ENCODE results near the gene RPS6KA3. TPM values are rescaled to one million over a fixed set of nuclear protein-coding genes. Genes with fewer than 3 reads are reported as not detected.

The RPS6KA3 gene
- polyA plus RNA-seq, 1 donor (not counting 4 experiments of a cell fraction or from before 2014, with no cell fraction given) = 32.1 TPM

DNA sequence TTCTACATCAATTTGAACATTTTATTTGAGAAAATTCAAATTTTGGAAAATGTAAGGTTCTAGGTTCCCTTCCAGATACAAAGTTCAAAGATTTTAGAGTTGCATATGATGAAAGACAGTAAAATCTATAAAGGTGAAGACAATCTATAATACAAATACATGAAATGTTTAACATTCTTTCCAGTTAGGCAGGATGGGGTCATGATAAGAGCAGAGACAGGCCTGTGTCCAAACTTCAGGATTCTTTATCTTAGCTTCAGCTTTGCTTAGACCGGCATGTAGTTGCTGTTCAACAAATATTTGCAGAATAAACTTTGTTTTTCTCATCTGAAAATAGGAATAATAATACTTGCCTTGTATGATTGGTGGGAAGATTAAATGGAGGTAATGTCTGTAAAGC, 4.5 kb upstream of the RPS6KA3 start:
- peaks cover 1% of the 10 kb centered on the region for H3K79me2 ChIP-seq (ENCODE audit: control insufficient read depth, insufficient read depth, low read length)
- H3K9ac ChIP-seq (ENCODE audit: control insufficient read depth, extremely low read depth, insufficient read depth, low read length) = no peak overlapping the region
- H3K27me3 ChIP-seq (ENCODE audit: control insufficient read depth, extremely low read depth, insufficient read depth, low read length) = no peaks in the 10 kb centered on the region
- no peak overlapping the region for H3K4me3 ChIP-seq (ENCODE audit: control insufficient read depth in 2 of 3, extremely low read depth in 1 of 3, insufficient read depth in 2 of 3, low read depth in 1 of 3, low read length in 3 of 3)
- H3K9me3 ChIP-seq (ENCODE audit: control insufficient read depth, low read depth, low read length) = no peaks in the 10 kb centered on the region
- H3K4me2 ChIP-seq (ENCODE audit: control insufficient read depth, extremely low read depth, insufficient read depth, low read depth, low read length) = no peak overlapping the region
- no peak for TF ChIP-seq EZH2 (IDR thresholded peaks at IDR 0.05; ENCODE audit: low read length)
- TF ChIP-seq, protein P1, sequence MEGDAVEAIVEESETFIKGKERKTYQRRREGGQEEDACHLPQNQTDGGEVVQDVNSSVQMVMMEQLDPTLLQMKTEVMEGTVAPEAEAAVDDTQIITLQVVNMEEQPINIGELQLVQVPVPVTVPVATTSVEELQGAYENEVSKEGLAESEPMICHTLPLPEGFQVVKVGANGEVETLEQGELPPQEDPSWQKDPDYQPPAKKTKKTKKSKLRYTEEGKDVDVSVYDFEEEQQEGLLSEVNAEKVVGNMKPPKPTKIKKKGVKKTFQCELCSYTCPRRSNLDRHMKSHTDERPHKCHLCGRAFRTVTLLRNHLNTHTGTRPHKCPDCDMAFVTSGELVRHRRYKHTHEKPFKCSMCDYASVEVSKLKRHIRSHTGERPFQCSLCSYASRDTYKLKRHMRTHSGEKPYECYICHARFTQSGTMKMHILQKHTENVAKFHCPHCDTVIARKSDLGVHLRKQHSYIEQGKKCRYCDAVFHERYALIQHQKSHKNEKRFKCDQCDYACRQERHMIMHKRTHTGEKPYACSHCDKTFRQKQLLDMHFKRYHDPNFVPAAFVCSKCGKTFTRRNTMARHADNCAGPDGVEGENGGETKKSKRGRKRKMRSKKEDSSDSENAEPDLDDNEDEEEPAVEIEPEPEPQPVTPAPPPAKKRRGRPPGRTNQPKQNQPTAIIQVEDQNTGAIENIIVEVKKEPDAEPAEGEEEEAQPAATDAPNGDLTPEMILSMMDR (optimal IDR thresholded peaks at IDR 0.05 in 1 of 3, IDR thresholded peaks at IDR 0.05 in 1 of 3, conservative IDR thresholded peaks at IDR 0.05 in 1 of 3; ENCODE audit: extremely low read depth in 1 of 3, insufficient read depth in 2 of 3, low read length in 3 of 3) = no peak
- H3K36me3 ChIP-seq (ENCODE audit: control insufficient read depth in 2 of 2, extremely low read depth in 1 of 2, insufficient read depth in 2 of 2, low read length in 2 of 2) = no peaks in the 10 kb centered on the region
- H2AFZ ChIP-seq (ENCODE audit: control insufficient read depth, low read length) = no peak overlapping the region
- H3K4me1 ChIP-seq (ENCODE audit: control insufficient read depth, extremely low read depth, insufficient read depth, low read length) = no peaks in the 10 kb centered on the region
- no peak overlapping the region for H3K27ac ChIP-seq (ENCODE audit: control insufficient read depth, insufficient read depth, low read length)
- no peaks in the 10 kb centered on the region for H4K20me1 ChIP-seq (ENCODE audit: control insufficient read depth, extremely low read depth, insufficient read depth, low read length)
- H3K9me1 ChIP-seq (ENCODE audit: control insufficient read depth, extremely low read depth, insufficient read depth, low read length) = no peaks in the 10 kb centered on the region
- dilution Hi-C loops (cut with MboI; ENCODE audit: extremely low pct_ligation_motif_present, low sequenced_read_pairs) = no loop called here
- FAIRE-seq (no peak), DNase-seq (ENCODE audit: low read depth, low spot score) (no peak)

DNA sequence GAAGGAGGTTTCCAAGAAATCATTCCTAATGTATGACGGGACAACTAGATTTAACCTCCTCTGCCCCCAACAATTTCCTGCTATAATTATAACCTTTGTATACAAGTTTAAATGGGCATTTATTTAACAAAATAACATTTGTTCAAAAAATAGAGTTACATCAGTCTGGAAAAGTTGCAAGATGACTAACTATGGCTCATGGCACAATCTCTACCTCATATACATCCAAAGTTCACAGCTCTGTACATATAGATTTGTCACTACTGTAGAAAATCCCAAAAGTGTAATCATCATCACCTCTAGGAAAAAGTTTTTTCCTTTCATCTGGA, 3.8 kb upstream of the RPS6KA3 start:
- DNase-seq (ENCODE audit: low read depth, low spot score) (no peak), FAIRE-seq (no peak)
- dilution Hi-C loops (cut with MboI; ENCODE audit: extremely low pct_ligation_motif_present, low sequenced_read_pairs) = no loop called here
- Histone ChIP-seq H2AFZ (ENCODE audit: control insufficient read depth, low read length) (no peak overlapping the region), H3K27ac (ENCODE audit: control insufficient read depth, insufficient read depth, low read length) (peak overlapping the region; percentile 30), H3K4me3 (ENCODE audit: control insufficient read depth in 2 of 3, extremely low read depth in 1 of 3, insufficient read depth in 2 of 3, low read depth in 1 of 3, low read length in 3 of 3) (no peak overlapping the region), H3K9me3 (ENCODE audit: control insufficient read depth, low read depth, low read length) (no peaks in the 10 kb centered on the region), H3K4me1 (ENCODE audit: control insufficient read depth, extremely low read depth, insufficient read depth, low read length) (no peaks in the 10 kb centered on the region), H3K9me1 (ENCODE audit: control insufficient read depth, extremely low read depth, insufficient read depth, low read length) (no peaks in the 10 kb centered on the region), H4K20me1 (ENCODE audit: control insufficient read depth, extremely low read depth, insufficient read depth, low read length) (no peaks in the 10 kb centered on the region), H3K36me3 (ENCODE audit: control insufficient read depth in 2 of 2, extremely low read depth in 1 of 2, insufficient read depth in 2 of 2, low read length in 2 of 2) (no peaks in the 10 kb centered on the region), H3K79me2 (ENCODE audit: control insufficient read depth, insufficient read depth, low read length) (peaks cover 7% of the 10 kb centered on the region), H3K27me3 (ENCODE audit: control insufficient read depth, extremely low read depth, insufficient read depth, low read length) (no peaks in the 10 kb centered on the region), H3K9ac (ENCODE audit: control insufficient read depth, extremely low read depth, insufficient read depth, low read length) (no peak overlapping the region), H3K4me2 (ENCODE audit: control insufficient read depth, extremely low read depth, insufficient read depth, low read depth, low read length) (peak overlapping the region; percentile 9)
- TF ChIP-seq, protein P1 (optimal IDR thresholded peaks at IDR 0.05 in 1 of 3, IDR thresholded peaks at IDR 0.05 in 1 of 3, conservative IDR thresholded peaks at IDR 0.05 in 1 of 3; ENCODE audit: extremely low read depth in 1 of 3, insufficient read depth in 2 of 3, low read length in 3 of 3) = no peak
- TF ChIP-seq EZH2 (IDR thresholded peaks at IDR 0.05; ENCODE audit: low read length) = no peak

Measured in keratinocyte (primary cell).